Measurements from ENCODE around the gene ZNF586.
A peak's percentile ranks its signal among the peaks of the same experiment; 100 is the strongest.

The ZNF586 gene

GRCh38 chr19:57802269-57802668 lies 32.8 kb downstream of the ZNF586 start:
- H3K27ac ChIP-seq = no peak overlapping the region
- no peak for TF ChIP-seq ZFX (IDR thresholded peaks at IDR 0.05)
- no peak for TF ChIP-seq CTCF (conservative IDR thresholded peaks at IDR 0.05)

- no peak for TF ChIP-seq CTCF (conservative IDR thresholded peaks at IDR 0.05)
- no peak for TF ChIP-seq ZFX (IDR thresholded peaks at IDR 0.05)
- H3K27ac ChIP-seq = no peak overlapping the region
Observed at GRCh38 chr19:57803265-57803593, 33.8 kb downstream of the ZNF586 start.

- TF ChIP-seq CTCF (conservative IDR thresholded peaks at IDR 0.05) (no peak), ZFX (IDR thresholded peaks at IDR 0.05) (no peak)
- H3K27ac ChIP-seq = peak overlapping the region; percentile 55; the same call in 1 of the 2 replicates
Observed at GRCh38 chr19:57803594-57804325, 34.3 kb downstream of the ZNF586 start.

- H3K27ac ChIP-seq = no peak overlapping the region
- no peak for TF ChIP-seq ZFX (IDR thresholded peaks at IDR 0.05)
- TF ChIP-seq CTCF (conservative IDR thresholded peaks at IDR 0.05) = no peak
Observed at GRCh38 chr19:57807541-57807940, 38.1 kb downstream of the ZNF586 start.

GRCh38 chr19:57810410-57811295 lies 41.2 kb downstream of the ZNF586 start:
- peak overlapping the region; percentile 43 for H3K27ac ChIP-seq

GRCh38 chr19:57812226-57812625 lies 42.8 kb downstream of the ZNF586 start:
- TF ChIP-seq ZFX (IDR thresholded peaks at IDR 0.05) (no peak), CTCF (conservative IDR thresholded peaks at IDR 0.05) (no peak)
- no peak overlapping the region for H3K27ac ChIP-seq

GRCh38 chr19:57812975-57813820 lies 43.7 kb downstream of the ZNF586 start:
- peak overlapping the region; percentile 81 for H3K27ac ChIP-seq

All from C4-2B (cell line).